HG03565 (cell line): ENCODE data around the gene PXT1.
"Not testable (repeated sequence)": the region's sequence is repeated elsewhere in the genome, so short reads cannot be mapped to it uniquely, and the experiment has no call there.

Experiments used
- ATAC-seq: cut with Tn5 transposase; IDR thresholded peaks from one replicate; pipeline ENCODE4 v1.9.1; 2021; ENCODE audit warnings: mild to moderate bottlenecking, moderate library complexity; ENCODE audit not compliant: unreplicated experiment

PXT1 gene

DNA sequence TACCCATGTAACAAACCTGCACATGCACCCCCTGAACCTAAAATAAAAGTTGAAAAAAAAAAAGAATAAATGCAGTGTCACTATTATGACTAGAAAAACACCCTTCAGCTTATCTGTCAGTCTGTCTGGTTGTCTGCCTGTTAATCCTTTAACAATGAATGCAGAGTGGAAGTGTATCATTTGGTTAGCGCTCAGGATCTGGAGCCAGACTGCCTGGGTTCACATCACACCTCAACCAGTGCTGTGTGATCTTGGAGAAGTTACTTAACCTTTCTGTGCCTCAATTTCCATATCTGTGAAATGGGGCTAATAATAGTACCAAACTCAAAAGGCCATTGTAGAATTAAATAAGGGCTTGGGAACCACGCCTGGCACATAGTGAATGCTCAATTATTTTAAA, 72.0 kb downstream of the PXT1 start:
- no peak for ATAC-seq

DNA sequence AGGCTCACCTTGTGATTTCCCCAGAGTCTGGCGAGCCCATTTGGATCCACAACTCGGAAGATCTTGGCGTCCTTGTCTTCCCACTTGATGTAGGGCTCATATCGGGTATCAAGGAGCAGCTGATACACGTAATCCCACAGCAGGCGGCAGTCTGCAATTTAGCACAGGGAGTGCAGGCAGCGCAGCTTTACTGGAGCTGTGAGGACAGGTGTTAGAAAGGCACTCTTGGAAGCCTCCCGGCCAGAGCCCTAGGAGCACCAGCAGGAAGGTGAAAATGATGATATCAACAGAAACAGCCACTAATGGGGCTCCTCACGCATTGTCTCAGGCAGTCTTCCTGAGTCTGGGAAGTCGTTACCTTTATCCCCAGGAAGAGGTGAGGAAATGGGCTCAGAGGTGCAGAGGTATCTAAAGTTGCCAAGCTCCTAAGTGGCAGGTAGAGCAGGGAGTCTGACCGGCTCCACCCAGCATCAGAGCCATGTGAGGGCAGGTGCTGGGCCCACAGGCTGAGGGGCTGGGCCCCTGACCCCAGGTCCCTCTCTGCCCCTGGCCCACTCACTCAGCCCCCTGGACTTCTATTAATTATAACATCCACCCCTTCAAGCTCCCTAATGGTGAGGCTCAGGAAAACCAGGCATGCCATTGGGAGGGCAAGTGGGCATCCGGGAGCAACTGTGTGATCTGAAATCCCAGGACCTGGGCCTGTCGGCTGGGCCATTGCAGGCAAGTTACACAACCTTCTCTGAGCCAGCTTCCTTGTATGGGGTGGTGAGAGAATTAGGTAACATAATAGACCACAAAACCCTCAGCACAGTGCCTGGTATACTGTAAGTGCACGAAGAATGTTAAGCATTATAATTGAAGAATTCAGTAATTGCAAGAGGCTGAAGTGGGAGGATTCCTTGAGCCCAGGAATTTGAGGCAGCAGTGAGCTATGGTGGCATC, 73.5 kb downstream of the PXT1 start:
- no peak for ATAC-seq

DNA sequence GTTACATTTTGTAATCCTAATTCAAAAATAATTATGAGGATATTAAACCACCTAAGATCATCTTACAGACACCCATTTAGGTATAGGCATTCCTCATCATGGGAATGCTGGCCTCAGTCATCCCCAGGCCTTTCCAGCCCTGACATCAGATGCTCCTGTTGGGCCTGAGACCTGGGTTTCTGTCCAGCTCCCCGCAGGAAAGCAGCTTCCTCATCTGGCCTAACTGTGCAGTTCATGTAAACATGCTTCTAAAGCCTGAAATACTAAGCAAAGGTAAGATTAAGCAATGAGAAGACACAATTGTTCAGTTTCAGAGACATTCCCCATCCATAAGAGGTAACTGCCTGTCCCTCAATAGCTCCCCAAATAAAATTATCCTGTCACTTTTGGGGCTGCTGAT, 74.2 kb downstream of the PXT1 start:
- ATAC-seq, result no peak

DNA sequence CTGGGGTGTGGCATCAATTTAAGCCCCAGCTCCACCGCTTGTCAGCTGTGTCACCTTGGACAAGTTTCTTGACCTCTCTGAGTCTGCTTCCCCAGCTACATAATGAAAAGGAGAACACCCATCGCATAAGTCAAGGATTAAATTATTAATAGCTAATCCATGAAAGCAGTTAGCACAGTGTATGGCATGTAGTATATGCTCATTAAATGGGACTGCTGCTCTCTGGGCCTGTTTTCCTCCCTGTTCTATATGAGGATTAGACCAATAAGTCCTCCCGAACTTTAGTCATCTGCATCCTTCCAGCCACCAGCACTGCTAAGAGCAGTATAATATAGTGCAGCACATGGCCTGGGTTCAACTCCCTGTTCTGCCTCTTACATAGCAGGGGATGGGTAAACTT, 74.9 kb downstream of the PXT1 start:
- ATAC-seq, result no peak

DNA sequence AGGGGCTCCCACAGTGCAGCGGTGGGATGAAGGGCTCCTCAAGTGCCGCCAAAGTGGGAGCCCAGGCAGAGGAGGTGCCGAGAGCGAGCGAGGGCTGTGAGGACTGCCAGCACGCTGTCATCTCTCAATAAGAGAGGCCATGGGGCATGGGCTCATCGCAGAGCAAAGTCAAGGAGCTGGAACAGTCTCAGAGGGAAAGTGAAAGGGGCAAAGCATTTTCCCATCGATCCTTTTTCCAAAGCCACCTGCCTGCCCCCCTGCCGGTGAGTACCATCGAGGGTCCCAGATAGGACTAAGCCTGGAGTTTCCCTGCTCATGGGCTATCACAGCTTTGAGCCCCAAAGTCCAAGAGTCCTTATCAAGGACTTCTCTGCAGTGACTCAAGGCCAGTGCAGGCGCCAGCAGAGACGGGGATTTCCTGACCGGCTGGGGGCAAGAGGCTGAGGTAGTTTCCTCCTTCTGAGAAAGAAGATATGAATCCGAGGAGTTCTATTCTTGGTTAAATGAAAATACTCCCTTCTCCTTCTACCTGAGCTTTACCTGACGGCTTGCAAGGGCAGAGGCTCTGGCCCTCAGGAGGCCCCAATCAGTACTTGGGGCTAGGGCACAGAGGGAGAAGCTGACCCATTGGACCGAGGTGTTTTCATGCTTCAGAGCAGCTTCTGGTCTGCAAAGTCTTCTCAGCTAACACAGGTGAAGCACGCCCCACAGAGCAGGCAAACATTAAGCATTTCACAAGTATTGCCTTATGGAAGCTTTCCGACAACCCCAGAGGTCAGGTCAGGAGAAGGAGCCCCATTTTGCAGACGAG, 77.8 kb downstream of the PXT1 start:
- ATAC-seq, result peak; percentile 49

DNA sequence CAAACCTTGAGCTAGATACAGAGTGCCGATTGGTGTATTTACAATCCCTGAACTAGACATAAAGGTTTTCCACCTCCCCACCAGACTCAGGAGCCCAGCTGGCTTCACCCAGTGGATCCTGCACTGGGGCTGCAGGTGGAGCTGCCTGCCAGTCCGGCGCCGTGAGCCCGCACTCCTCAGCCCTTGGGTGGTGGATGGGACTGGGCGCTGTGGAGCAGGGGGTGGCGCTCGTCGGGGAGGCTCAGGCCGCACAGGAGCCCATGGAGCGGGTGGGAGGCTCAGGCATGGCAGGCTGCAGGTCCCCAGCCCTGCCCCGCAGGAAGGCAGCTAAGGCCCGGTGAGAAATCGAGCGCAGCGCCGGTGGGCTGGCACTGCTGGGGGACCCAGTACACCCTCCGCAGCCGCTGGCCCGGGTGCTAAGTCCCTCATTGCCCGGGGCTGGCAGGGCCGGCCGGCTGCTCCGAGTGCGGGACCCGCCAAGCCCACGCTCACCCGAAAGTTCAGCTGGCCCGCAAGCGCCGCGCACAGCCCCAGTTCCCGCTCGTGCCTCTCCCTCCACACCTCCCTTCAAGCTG, 78.5 kb downstream of the PXT1 start:
- ATAC-seq, result not testable (repeated sequence)

DNA sequence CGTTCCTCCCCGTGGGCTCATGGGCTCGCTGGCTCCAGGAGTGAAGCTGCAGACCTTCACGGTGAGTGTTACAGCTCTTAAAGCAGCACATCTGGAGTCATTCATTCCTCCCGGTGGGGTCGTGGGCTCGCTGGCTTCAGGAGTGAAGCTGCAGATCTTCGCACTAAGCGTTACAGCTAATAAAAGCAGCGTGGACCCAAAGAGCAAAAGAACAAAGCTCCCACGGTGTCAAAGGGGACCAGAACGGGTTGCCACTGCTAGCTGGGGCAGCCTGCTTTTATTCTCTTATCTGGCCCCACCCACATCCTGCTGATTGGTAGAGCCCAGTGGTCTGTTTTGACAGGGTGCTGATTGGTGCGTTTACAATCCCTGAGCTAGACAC, 79.3 kb downstream of the PXT1 start:
- ATAC-seq, result not testable (repeated sequence)

DNA sequence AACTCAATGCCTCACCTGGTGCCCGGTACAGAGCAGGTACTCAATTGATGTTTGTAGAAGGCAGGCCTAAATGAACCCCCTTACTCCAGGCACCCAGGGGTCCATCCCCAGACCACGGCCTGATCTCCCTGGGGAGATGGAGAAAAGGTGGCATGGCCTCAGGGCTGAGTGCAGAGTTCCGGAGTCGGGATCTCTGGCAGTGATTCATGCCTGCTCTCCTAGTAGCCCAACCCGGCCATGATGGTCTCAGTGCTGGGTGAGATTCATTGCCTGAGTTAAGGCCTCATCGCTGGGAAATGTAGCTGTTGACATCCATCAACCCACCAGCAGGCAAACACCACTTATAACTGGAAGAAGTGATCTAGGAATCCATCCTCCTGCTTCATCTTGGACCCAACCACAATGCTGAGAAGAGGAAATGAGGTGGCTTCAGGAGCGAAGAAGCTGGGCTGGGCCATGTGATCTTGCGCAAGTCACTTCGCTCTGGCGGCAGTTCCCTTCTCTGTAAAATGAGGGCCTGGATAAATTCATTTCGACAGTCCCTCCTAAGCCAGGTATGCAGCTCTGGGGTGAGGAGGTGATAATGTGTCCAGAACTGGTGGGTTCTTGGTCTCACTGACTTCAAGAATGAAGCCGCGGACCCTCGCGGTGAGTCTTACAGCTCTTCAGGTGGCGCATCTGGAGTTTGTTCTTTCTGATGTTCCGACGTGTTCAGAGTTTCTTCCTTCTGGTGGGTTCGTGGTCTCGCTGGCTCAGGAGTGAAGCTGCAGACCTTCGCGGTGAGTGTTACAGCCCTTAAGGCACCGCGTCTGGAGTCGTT, 79.9 kb downstream of the PXT1 start:
- ATAC-seq, result no peak

DNA sequence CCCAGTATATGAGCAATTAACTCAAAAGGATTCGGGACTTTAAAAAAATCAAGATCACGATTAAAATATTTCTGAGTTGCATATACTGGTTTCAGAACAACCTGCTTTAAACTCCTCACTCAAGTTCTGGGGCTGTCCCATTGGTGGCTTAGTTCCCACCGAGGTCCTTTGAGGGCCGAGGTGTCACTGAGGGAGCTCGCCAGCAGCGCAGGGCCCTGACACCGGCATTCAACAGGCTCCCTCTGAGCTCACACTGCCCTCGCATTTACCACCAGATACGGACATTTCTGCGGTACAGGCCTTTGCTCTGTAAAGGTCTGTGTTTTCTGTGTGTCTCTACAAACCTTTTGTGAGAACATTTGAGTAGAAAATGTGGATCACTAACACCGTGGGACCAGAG, 81.6 kb downstream of the PXT1 start:
- no peak for ATAC-seq

DNA sequence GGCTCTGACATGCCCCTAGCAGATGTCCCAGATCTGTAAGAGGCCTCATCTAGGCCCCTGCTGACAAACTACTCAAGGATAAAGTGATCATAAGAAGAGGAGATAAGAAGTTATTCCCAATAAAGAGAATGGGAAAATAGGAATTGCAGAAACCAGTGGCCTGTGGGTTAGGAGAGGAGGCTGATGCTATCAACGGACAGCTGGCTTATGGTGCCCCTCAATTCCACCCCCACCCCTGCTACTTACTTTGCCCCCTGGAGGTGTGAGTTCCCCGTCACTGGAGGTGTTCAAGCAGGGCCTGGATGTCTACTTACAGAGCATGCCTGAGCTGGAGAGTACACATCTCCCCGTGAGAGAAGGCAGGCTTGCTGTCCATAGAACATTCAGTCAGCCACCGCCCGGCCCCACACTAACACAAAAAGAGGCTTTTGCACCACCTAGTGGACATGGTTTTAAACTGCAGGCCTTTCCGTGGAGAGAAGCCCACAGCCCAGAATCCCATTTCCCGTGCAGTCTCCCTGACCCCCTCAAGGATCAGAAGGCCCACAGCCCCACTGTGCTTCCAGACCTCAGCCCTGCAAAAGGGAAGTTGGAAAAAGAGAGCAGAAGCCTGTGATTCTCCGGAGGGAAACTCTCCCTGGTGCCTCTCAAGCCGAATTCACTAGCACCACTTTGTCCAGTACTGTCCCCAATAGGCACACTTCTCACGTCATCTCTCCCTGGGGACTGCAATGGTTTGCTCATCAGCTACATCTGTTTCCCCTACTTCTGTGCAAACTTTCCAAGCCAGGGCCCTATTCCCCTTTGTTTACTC, 82.2 kb downstream of the PXT1 start:
- ATAC-seq, result no peak

DNA sequence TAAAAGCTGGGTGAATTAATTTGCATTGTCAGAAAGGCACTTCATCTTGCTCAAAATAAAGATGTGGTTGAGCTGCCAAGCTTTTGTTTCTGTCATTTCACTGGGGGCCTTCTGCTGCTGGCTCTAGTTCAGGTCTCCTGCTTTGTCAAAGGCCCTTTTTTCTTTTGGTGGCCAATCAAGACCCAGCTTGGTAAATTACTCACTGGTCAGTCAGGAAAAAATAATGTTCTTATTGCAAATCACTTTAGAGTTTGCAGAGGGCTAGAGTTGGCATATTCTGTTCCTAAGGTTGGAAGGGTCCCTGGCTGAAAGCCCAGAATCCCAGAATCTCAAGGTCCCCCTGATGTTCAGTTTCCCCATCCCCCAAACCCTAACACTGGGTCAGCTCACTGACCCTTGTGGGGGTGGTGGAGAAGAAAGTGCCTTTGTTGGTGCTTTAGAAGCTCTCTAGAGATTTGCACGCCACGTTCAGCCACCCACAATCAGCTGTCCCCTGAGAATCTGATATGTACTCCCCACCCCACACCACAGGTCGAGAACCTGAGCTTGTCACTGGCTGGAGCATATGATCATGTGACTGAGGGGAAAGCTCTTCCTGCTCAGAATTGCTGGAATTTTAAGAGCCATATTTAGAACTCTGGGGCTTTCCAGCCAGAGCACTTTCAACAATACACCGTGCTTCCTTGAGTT, 84.3 kb downstream of the PXT1 start:
- ATAC-seq, result no peak

DNA sequence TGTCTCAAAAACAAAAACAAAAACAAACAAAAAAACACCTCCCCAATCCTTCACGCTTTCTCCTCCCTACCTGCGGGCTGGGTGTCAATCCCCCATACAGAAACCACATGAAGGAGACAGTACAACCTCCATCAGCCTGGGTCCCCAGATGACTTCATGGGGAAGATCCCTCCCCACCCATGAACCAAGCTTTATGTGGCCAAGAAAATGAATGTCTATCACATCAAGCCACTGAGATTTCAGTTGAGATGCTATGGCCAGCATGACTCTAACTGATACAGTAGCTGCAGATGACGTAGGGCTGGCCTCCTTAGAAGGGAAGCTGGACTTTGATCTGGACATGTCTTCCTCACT, 84.8 kb downstream of the PXT1 start:
- no peak for ATAC-seq

DNA sequence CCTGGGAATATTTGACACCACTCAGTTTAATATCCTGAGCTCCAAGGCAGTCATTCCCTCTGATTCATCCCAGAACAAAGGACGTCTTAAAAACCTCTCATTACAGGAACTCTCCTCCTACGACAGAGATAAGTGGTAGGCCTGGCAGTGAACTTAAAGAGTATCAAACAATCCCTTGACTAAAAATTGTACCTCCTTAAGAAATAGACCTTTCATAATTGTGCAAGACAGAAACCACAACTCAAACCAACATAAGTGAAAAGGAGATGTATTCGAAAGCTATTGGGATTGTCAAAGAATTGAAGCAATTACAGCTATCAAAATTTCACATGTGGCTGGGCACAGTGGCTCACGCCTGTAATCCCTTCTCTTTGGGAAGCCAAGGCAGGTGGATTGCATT, 86.8 kb downstream of the PXT1 start:
- no peak for ATAC-seq

DNA sequence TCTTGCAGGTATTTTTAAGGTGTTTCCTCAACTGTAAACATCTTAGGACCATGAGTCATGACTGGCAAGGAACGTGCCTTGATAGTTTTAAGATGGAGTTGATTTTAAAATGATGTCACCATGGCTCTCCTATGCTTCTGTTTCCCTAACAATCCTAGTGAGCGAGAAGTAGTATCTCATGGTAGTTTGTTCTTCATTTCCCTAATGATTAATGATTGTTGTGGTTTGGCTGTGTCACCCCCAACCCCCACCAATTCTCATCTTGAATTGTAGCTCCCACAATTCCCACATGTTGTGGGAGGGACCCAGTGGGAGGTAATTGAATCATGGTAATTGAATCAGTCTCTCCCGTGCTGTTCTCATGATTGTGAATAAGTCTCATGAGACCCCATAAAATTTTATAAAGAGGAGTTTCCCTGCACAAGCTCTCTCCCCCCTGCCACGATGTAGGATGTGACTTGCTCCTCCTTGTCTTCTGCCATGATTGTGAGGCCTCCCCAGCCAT, 89.2 kb downstream of the PXT1 start:
- ATAC-seq, result no peak

DNA sequence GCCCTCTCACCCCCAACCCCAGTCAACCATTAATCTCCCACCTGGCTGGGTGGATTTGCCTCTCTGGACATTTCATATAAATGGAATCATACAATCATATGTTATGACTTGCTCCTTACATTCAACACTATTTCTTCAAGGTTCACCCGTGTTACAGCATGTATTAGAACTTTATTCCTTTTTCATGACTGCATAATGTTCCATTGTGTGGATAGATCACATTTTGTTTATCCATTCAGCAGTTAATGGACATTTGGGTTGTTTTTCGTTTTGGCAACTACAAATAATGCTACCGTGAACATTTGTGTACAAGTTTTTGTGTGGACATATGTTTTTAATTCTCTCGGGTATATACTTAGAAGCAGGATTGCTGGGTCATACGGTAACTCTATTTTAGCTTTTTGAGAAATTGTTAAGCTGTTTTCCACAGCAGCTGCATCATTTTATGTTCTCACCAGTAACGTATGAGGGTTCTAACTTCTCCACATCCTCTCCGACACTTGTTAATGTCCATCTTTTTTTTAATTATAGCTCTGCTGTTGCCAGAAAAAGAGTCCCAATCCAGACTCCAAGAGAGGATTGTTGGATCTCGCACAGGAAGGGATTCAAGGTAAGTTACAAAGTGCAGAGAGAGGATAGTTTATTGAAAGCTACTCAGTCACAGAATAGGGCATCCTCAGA, 90.0 kb downstream of the PXT1 start:
- no peak for ATAC-seq

DNA sequence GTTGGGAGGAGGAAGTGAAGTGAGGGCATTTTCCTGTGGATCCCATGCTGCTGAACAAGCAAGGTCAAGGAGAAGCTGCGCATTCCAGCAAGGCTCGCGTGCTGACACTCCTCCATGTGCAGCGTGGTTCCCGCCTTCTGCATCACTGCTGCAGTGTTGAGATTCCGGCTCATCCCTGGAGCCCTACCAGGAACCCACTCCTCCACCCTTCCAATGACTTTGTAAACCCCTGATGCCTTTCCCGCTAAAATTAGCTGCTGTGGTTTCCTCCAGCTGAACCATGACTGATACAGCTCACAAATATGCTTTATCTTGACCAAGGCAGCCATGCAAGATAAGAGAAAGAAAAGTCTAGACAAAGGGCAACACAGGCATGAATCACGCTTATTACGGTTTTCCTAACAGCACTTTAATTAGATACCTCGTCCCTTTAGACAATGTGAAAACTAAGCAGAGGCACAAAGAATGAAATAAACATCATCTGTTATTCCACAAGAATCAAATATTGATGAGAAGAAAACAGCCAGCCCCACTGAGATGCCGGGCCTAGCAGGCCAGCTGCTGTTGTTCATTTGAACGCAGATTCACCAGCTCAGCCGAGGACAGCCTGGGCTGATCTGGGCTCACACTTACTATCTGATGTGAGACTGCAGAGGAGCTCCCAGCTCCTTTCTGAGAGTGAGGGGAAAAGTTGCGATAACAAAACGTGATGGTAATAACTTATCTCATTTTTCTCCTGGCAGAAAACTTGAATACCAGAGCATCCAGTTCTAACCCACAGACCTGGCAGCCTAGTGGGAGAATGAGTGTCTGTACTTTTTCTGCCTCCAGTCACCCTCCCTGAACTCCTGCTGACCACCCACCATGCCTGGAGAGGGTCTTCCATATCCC, 91.7 kb downstream of the PXT1 start:
- no peak for ATAC-seq

DNA sequence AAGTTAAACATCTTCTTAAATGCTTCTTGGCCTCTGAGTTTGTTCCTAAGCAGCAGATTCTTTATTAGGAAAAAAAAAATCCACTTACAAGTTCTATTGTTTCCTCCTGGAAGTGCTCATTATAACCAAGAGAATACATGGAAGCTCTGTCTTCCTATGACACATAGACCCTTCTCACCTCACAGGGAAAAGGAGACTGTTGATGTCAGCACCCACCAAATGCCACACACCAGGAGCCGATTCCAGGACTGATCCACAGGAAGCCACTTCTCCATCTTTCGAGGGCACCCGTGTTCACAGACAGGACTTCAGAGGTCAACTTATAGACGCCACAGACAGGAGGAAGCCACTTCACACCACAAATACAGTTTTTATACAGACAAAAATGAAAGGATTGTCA, 92.6 kb downstream of the PXT1 start:
- ATAC-seq, result no peak

DNA sequence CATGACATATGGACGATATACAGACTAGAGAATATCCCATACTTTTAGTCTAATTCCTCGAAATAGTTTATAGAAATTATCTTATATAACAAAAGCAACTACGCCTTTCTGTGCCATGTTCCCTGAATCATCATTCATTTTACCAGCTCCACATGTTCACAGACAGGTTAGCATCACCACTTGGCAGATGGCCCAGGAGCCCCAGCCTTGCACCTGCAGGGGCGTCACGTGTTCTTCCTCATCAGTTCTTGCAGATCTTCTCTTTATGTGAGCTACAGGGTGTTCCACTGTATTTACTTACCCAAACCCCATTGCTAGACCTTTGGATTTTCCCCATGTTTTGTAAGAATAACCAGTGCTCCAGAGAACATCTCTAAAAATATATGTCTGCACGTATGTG, 93.4 kb downstream of the PXT1 start:
- no peak for ATAC-seq
